Retina (tissue), 1 donor: Measurements from ENCODE around the gene PSRC1.

Experiments used
- DNase-seq: peaks from one replicate; pipeline ENCODE4 v3.0.0-alpha.2; 2016

PSRC1 gene

GRCh38 chr1:109271458-109271857 is 11.5 kb downstream of the PSRC1 start:
- no peak for DNase-seq

DNA sequence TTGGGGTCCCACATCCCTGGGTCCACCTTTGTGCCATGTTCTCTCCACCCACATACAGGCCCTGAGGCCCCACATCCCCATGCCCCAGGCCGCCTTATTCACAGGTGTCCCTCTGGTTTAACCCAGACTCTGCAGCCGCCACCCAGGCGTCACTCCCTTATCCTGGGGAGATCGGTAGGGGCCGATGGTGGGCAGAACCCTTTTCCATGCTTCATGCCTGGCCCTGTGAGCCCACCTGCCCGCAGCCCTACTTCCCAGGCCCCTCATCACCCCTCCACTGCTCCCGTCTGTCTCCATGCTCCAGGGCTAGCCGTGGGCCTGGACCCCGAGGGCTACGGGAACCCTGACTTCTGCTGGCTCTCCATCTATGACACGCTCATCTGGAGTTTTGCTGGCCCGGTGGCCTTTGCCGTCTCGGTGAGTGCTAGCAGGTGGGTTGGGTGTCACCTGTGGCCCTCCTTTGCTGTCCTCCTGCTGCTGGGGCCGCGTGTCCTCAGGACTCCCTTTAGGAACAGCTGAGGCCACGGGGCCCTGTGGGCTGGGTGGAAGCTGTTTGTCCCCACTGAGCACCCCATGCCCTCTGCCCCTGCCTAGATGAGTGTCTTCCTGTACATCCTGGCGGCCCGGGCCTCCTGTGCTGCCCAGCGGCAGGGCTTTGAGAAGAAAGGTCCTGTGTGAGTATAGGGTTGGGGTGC is 12.2 kb downstream of the PSRC1 start:
- no peak for DNase-seq

DNA sequence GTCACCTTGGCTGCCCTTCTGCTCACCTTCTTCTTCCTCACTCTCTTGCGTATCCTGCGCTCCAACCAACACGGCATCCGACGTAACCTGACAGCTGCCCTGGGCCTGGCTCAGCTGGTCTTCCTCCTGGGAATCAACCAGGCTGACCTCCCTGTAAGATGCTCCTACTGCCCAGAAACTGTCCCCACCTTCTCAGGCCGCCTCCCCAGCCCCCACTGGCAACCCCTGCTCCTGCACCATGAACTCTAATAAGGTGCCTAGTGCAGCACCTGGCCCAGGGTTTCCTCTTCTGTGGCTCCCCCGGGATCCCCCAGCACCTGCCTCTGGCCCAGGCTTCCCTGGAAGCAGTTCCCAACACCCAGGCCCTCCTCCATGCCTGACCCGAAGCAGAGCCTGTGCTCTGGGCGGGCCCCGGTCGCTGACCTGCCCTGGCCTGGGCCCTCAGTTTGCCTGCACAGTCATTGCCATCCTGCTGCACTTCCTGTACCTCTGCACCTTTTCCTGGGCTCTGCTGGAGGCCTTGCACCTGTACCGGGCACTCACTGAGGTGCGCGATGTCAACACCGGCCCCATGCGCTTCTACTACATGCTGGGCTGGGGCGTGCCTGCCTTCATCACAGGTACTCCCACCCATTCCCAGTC is 12.8 kb downstream of the PSRC1 start:
- DNase-seq: no peak

DNA sequence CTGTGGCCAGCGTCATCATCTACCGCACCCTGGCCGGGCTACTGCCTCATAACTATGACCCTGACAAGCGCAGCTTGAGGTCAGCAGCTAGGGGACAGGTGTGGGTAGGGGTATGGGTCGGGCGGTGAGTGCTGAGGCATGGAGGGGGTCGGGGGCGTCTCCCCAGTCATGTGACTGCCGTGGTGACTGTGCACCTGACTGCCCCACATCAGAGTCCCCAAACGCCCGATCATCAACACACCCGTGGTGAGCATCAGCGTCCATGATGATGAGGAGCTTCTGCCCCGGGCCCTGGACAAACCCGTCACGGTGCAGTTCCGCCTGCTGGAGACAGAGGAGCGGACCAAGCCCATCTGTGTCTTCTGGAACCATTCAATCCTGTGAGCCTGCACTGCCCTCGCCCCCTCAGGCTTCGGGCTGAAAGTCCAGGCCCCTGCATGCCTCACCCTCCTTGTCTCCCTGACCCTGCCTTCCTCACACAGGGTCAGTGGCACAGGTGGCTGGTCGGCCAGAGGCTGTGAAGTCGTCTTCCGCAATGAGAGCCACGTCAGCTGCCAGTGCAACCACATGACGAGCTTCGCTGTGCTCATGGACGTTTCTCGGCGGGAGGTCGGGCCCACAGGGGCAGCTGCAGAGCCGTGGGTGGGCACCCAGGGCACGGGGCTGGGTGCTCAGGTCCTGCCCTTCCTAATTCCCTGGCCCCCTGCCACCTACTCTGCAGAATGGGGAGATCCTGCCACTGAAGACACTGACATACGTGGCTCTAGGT is 13.5 kb downstream of the PSRC1 start:
- DNase-seq: no peak

GRCh38 chr1:109268431-109269211 is 14.3 kb downstream of the PSRC1 start:
- no peak for DNase-seq

DNA sequence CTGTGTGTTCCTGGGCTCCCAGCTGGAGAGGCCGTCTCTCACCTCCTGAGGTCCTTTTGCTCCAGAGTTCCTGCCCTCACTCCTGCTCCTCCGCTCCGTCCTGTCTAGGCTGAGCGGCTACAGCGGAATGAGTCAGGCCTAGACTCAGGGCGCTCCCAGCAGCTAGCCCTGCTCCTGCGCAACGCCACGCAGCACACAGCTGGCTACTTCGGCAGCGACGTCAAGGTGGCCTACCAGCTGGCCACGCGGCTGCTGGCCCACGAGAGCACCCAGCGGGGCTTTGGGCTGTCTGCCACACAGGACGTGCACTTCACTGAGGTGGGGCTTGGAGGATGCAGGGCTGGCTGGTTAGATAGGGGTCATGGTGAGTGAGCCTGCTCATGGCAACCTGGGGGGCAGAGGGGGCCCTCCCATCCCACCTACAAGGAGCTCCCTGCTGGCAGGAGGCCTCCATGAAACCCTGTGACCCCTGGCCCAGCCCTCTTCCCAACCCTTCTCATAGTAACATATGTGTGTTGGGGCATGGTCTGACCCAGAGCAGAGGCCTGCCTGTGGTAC is 15.1 kb downstream of the PSRC1 start:
- no peak for DNase-seq

GRCh38 chr1:109266965-109267364 is 16.0 kb downstream of the PSRC1 start:
- no peak for DNase-seq

GRCh38 chr1:109265741-109266330 is 17.1 kb downstream of the PSRC1 start:
- DNase-seq: no peak

- DNase-seq: no peak
Observed at GRCh38 chr1:109265016-109265415, 17.9 kb downstream of the PSRC1 start.

DNA sequence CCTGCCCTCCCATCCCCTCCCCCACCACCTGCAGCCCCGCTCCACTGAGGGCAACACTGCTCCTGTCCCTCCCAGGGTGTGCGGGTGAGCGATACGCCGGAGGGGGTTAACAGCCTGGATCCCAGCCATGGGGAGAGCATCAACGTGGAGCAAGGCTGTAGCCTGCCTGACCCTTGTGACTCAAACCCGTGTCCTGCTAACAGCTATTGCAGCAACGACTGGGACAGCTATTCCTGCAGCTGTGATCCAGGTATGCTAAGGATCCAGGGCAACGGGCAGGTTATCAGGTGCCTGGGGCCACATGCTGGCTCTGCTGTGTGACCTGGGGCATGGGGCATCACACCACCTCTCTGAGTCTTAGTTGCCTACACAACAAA is 18.6 kb downstream of the PSRC1 start:
- DNase-seq: no peak

- DNase-seq: peak; percentile 84
Observed at GRCh38 chr1:109263597-109264378, 19.2 kb downstream of the PSRC1 start.

GRCh38 chr1:109263234-109263596 is 19.7 kb downstream of the PSRC1 start:
- DNase-seq: no peak

DNA sequence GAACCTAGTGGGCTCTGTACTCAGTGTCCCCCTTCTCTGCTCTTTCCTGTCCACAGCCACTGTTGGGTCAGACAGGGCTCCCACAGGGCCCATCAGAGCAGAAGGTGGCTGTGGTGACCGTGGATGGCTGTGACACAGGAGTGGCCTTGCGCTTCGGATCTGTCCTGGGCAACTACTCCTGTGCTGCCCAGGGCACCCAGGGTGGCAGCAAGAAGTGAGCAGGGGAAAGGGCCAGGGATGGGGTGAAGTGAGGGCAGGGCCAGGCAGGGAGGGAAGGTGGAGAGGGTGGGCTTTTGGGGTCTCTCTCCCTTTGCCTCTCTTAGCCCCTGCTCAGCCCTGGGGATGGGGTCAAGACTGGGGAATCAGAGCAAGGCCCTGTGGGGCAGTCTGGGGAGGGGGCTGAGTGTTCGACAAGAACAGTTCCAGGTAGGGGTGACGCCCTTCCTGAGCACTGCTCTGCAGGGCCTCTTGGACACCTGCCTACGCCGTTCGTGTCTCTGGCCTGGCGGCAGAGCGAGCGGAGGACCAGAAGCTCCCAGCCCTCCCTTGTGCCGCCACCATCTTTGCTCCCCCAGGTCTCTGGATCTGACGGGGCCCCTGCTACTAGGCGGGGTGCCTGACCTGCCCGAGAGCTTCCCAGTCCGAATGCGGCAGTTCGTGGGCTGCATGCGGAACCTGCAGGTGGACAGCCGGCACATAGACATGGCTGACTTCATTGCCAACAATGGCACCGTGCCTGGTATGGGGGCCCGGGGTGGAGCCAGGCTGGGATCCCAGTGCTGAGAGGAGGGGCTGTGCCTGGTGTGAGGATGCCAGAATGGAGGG is 20.5 kb downstream of the PSRC1 start:
- no peak for DNase-seq

DNA sequence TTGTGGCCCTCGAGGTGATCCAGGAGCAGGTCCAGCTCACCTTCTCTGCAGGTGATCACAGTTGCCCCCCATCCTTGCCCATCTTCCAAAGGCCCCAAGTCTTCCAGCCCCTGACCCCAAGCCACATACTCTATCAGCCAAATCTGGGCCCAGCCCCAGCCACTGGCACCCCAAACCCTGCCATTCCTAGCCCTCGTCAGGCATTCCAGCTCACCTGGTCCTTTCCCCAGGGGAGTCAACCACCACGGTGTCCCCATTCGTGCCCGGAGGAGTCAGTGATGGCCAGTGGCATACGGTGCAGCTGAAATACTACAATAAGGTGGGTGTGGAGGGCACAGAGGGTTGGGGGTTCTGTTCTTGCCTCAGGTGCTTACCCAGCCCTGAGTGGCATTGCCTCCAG is 21.4 kb downstream of the PSRC1 start:
- DNase-seq: no peak

GRCh38 chr1:109261006-109261405 is 21.9 kb downstream of the PSRC1 start:
- DNase-seq: no peak

- DNase-seq: no peak
Observed at GRCh38 chr1:109259674-109260557, 23.0 kb downstream of the PSRC1 start.

- DNase-seq: no peak
Observed at GRCh38 chr1:109258481-109259466, 24.2 kb downstream of the PSRC1 start.

- DNase-seq: peak; percentile 82
Observed at GRCh38 chr1:109257682-109258421, 25.1 kb downstream of the PSRC1 start.
